GM12878 (cell line): Measurements from ENCODE around the gene SENP7. TPM values are rescaled to one million over a fixed set of nuclear protein-coding genes. Genes with fewer than 3 reads are reported as not detected.

Experiments used
- BMI1 ChIP-seq: fragments of 450-650 bp; IDR thresholded peaks from 2 replicates; pipeline ENCODE4 v1.6.1; 2016; ENCODE audit warnings: mild to moderate bottlenecking, moderate library complexity, borderline replicate concordance
- CBX5 ChIP-seq: sonication (generic); IDR thresholded peaks from 2 replicates; pipeline ENCODE4 v1.6.1; 2016; ENCODE audit warnings: low read depth, moderate library complexity, mild to moderate bottlenecking, inconsistent platforms
- CHD2 ChIP-seq: IDR thresholded peaks from 2 replicates; pipeline ENCODE4 v1.6.1; 2011; ENCODE audit warnings: low read depth, low read length, improper control_type of control experiment, borderline replicate concordance
- EP300 ChIP-seq, 2 experiments: fragments of 150-350 bp in 1 of 2; IDR thresholded peaks; 2 replicates each; pipeline ENCODE4 v1.6.1; 2011 to 2012; ENCODE audit warnings: low read depth in 2 of 2, low read length in 2 of 2, borderline replicate concordance in 1 of 2, improper control_type of control experiment in 1 of 2, inconsistent platforms in 1 of 2; ENCODE audit not compliant: control insufficient read depth in 1 of 2
- GATAD2B ChIP-seq: fragments of 450-650 bp; conservative IDR thresholded peaks from 2 replicates; pipeline ENCODE4 v1.6.1; 2017; ENCODE audit warnings: low read depth, mild to moderate bottlenecking, moderate library complexity
- IKZF1 ChIP-seq: fragments of 450-650 bp; conservative IDR thresholded peaks from 2 replicates; pipeline ENCODE4 v1.6.1; 2017; ENCODE audit warnings: antibody characterized with exemption, mild to moderate bottlenecking
- KLF5 ChIP-seq: fragments of 450-650 bp; IDR thresholded peaks from 2 replicates; pipeline ENCODE4 v1.6.1; 2014; ENCODE audit warnings: mild to moderate bottlenecking; ENCODE audit not compliant: partially characterized antibody
- NR2C2 ChIP-seq: IDR thresholded peaks from 2 replicates; pipeline ENCODE4 v1.6.1; 2011; ENCODE audit warnings: borderline replicate concordance, low read depth; ENCODE audit not compliant: control insufficient read depth, insufficient read length
- NR2F1 ChIP-seq: fragments of 450-650 bp; conservative IDR thresholded peaks from 2 replicates; pipeline ENCODE4 v1.6.1; 2017; ENCODE audit warnings: mild to moderate bottlenecking
- PAX5 ChIP-seq: IDR thresholded peaks from 2 replicates; pipeline ENCODE4 v1.6.1; 2011; ENCODE audit warnings: low read depth, low read length, borderline replicate concordance
- POLR2A ChIP-seq: IDR thresholded peaks from 2 replicates; pipeline ENCODE4 v1.6.1; 2011; ENCODE audit warnings: low read depth, mild to moderate bottlenecking, low read length
- RELA ChIP-seq: fragments of 450-650 bp; IDR thresholded peaks from 2 replicates; pipeline ENCODE4 v1.8.0; 2014; ENCODE audit warnings: borderline replicate concordance; ENCODE audit not compliant: partially characterized antibody
- SPI1 ChIP-seq: IDR thresholded peaks from 2 replicates; pipeline ENCODE4 v1.6.1; 2011; ENCODE audit warnings: low read depth, mild to moderate bottlenecking, low read length, moderate library complexity, borderline replicate concordance; ENCODE audit not compliant: insufficient read depth
- STAT1 ChIP-seq: fragments of 450-650 bp; conservative IDR thresholded peaks from 2 replicates; pipeline ENCODE4 v1.6.1; 2014; ENCODE audit warnings: antibody characterized with exemption, mild to moderate bottlenecking
- STAT3 ChIP-seq: IDR thresholded peaks from 2 replicates; pipeline ENCODE4 v1.6.1; 2011; ENCODE audit warnings: low read depth, low read length, improper control_type of control experiment
- TAF1 ChIP-seq: IDR thresholded peaks from 2 replicates; pipeline ENCODE4 v1.6.1; 2011; ENCODE audit warnings: mild to moderate bottlenecking, low read depth, low read length, borderline replicate concordance
- TBL1XR1 ChIP-seq: IDR thresholded peaks from 2 replicates; pipeline ENCODE4 v1.6.1; 2012; ENCODE audit warnings: low read depth, low read length, improper control_type of control experiment
- WRNIP1 ChIP-seq: IDR thresholded peaks from 2 replicates; pipeline ENCODE4 v1.6.1; 2011; ENCODE audit warnings: low read depth, low read length, improper control_type of control experiment, borderline replicate concordance
- ZZZ3 ChIP-seq: IDR thresholded peaks from 2 replicates; pipeline ENCODE4 v1.6.1; 2011; ENCODE audit warnings: low read depth; ENCODE audit not compliant: control insufficient read depth, insufficient read length
- polyA plus RNA-seq, 11 experiments: library from polyadenylated mRNA; depleted of rRNA in 4 of 11; unstranded in 6 of 11; stranded (reverse) in 5 of 11; fragments of >200 nt; fragmentation: Nextera tagmentation in 4 of 11; fragmentation: Illumina TruSeq in 1 of 11; extraction: Ambion mirVana in 4 of 11; extraction: Trizol in 1 of 11; gene quantifications; 1 replicate in 1 of 11; 2 replicates in 10 of 11; pipeline versions ENCODE4 v1.2.1 to v1.2.3, GENCODE V29; 2011 to 2016; ENCODE audit warnings: inconsistent platforms in 2 of 11, missing spikeins in 2 of 11, low read depth in 1 of 11
- total RNA-seq, 4 experiments: library from RNA; depleted of rRNA in 3 of 4; stranded (reverse); fragments of >200 nt in 3 of 4; fragmentation: Illumina TruSeq in 1 of 4; extraction: Trizol in 1 of 4; gene quantifications; 2 replicates each; pipeline versions ENCODE4 v1.2.1 to v1.2.3, GENCODE V29; 2013 to 2021
- TF ChIP-seq, protein P1 (sequence below): fragments of 450-650 bp; IDR thresholded peaks from 2 replicates; pipeline ENCODE4 v1.6.1; 2017; ENCODE audit warnings: mild to moderate bottlenecking, moderate library complexity
- TF ChIP-seq, protein P2 (sequence below): fragments of 450-650 bp; IDR thresholded peaks from 2 replicates; pipeline ENCODE4 v1.6.1; 2016; ENCODE audit warnings: mild to moderate bottlenecking
- TF ChIP-seq, protein P3 (sequence below): fragments of 450-650 bp; IDR thresholded peaks from 2 replicates; pipeline ENCODE4 v1.6.1; 2017; ENCODE audit warnings: borderline replicate concordance
- TF ChIP-seq, protein P4 (sequence below): IDR thresholded peaks from 2 replicates; pipeline ENCODE4 v1.6.1; 2011; ENCODE audit warnings: low read depth, low read length, improper control_type of control experiment, borderline replicate concordance

The SENP7 gene
- total and polyA plus RNA-seq, 10 of the 15 experiments (the other 5 are each of a cell fraction or from before 2014, with no cell fraction given), result 2.6 to 14.7 (median 8.3) TPM

DNA sequence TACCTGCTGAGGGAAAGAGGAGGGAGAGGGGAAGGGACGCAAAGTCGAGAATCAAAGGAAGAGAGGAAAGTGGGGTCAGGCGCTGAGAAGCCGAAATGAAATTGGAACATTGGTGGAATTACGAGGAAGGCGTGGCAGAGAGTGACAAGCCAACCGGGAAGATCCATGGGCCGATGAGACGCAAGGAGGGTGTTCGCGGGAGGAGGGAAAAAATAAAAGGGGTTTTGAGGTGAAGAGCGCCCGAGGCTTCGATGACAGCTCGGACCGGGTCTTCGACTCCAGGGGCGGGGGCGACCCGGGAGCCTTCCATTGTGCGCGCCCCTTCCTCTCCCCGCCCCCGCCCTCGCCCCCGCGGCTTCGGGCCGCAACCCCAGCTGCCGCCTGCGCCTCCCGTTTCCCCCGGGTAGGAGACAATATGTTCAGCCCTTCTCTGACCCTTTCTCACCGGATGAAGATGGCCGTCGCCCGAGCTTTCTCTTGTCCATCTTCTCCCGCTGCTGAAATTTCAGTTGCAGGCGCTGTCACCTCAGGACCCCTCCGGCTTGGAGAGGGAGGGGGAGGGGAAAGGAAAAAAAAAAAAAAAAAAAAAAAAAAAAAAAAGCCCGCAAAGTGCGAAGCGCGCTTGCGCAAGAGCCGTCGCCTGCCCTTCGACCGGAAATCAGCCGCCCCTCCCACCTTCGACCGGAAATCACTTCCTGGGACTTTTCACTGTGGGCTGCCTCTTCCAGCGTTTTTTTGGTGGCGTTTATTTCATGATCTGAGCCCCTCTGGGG is at the start of gene SENP7 (continued):
- TF ChIP-seq, protein P1, sequence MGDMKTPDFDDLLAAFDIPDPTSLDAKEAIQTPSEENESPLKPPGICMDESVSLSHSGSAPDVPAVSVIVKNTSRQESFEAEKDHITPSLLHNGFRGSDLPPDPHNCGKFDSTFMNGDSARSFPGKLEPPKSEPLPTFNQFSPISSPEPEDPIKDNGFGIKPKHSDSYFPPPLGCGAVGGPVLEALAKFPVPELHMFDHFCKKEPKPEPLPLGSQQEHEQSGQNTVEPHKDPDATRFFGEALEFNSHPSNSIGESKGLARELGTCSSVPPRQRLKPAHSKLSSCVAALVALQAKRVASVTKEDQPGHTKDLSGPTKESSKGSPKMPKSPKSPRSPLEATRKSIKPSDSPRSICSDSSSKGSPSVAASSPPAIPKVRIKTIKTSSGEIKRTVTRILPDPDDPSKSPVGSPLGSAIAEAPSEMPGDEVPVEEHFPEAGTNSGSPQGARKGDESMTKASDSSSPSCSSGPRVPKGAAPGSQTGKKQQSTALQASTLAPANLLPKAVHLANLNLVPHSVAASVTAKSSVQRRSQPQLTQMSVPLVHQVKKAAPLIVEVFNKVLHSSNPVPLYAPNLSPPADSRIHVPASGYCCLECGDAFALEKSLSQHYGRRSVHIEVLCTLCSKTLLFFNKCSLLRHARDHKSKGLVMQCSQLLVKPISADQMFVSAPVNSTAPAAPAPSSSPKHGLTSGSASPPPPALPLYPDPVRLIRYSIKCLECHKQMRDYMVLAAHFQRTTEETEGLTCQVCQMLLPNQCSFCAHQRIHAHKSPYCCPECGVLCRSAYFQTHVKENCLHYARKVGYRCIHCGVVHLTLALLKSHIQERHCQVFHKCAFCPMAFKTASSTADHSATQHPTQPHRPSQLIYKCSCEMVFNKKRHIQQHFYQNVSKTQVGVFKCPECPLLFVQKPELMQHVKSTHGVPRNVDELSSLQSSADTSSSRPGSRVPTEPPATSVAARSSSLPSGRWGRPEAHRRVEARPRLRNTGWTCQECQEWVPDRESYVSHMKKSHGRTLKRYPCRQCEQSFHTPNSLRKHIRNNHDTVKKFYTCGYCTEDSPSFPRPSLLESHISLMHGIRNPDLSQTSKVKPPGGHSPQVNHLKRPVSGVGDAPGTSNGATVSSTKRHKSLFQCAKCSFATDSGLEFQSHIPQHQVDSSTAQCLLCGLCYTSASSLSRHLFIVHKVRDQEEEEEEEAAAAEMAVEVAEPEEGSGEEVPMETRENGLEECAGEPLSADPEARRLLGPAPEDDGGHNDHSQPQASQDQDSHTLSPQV, result no peak
- no peak for TF ChIP-seq CHD2
- TF ChIP-seq EP300 (IDR thresholded peaks at IDR 0.05; ENCODE audit: borderline replicate concordance in 1 of 2, control insufficient read depth in 1 of 2, low read depth in 2 of 2, low read length in 2 of 2), result no peak
- peak; percentile 30; the same call in 1 of the 2 replicates for TF ChIP-seq TBL1XR1
- peak; percentile 80 for TF ChIP-seq IKZF1
- TF ChIP-seq STAT1, result no peak
- TF ChIP-seq SPI1, result no peak
- TF ChIP-seq POLR2A, result peak; percentile 6; the same call in 1 of the 2 replicates
- no peak for TF ChIP-seq RELA
- TF ChIP-seq, protein P2, sequence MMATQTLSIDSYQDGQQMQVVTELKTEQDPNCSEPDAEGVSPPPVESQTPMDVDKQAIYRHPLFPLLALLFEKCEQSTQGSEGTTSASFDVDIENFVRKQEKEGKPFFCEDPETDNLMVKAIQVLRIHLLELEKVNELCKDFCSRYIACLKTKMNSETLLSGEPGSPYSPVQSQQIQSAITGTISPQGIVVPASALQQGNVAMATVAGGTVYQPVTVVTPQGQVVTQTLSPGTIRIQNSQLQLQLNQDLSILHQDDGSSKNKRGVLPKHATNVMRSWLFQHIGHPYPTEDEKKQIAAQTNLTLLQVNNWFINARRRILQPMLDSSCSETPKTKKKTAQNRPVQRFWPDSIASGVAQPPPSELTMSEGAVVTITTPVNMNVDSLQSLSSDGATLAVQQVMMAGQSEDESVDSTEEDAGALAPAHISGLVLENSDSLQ, result no peak
- no peak for TF ChIP-seq KLF5
- no peak for TF ChIP-seq STAT3
- no peak for TF ChIP-seq BMI1
- TF ChIP-seq NR2C2, result no peak
- TF ChIP-seq, protein P3, sequence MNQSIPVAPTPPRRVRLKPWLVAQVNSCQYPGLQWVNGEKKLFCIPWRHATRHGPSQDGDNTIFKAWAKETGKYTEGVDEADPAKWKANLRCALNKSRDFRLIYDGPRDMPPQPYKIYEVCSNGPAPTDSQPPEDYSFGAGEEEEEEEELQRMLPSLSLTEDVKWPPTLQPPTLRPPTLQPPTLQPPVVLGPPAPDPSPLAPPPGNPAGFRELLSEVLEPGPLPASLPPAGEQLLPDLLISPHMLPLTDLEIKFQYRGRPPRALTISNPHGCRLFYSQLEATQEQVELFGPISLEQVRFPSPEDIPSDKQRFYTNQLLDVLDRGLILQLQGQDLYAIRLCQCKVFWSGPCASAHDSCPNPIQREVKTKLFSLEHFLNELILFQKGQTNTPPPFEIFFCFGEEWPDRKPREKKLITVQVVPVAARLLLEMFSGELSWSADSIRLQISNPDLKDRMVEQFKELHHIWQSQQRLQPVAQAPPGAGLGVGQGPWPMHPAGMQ, result no peak
- TF ChIP-seq TAF1, result peak; percentile 4; the same call in 1 of the 2 replicates
- TF ChIP-seq, protein P4, sequence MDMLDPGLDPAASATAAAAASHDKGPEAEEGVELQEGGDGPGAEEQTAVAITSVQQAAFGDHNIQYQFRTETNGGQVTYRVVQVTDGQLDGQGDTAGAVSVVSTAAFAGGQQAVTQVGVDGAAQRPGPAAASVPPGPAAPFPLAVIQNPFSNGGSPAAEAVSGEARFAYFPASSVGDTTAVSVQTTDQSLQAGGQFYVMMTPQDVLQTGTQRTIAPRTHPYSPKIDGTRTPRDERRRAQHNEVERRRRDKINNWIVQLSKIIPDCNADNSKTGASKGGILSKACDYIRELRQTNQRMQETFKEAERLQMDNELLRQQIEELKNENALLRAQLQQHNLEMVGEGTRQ, result no peak
- TF ChIP-seq GATAD2B, result no peak
- TF ChIP-seq CBX5, result no peak
- 0 out of 2 replicates have a peak, but pooled peaks have one; percentile 14 for TF ChIP-seq PAX5
- TF ChIP-seq WRNIP1, result no peak
- TF ChIP-seq ZZZ3, result no peak
- TF ChIP-seq NR2F1, result peak; percentile 43; the same call in 1 of the 2 replicates
